T47D (cell line): ENCODE results near the gene FAM81A.
A peak's percentile ranks its signal among the peaks of the same experiment; 100 is the strongest.
"Not testable (repeated sequence)": the region's sequence is repeated elsewhere in the genome, so short reads cannot be mapped to it uniquely, and the experiment has no call there.

Source experiments
- DNase-seq, 2 experiments: peaks; one replicate each; pipeline versions ENCODE4 v3.0.0 to v3.0.0-alpha.2; 2011 to 2012; ENCODE audit warnings: low read depth in 1 of 2, low spot score in 1 of 2
- JUND ChIP-seq: IDR thresholded peaks from 2 replicates; pipeline ENCODE4 v1.6.1; 2012; ENCODE audit warnings: low read depth
- in situ Hi-C: cut with HindIII; loops from 2 replicates; pipeline ENCODE4 v1.10.0; 2016; ENCODE audit warnings: low sequenced_read_pairs, low pct_unique_long_range_greater_than_20kb

FAM81A gene

DNA sequence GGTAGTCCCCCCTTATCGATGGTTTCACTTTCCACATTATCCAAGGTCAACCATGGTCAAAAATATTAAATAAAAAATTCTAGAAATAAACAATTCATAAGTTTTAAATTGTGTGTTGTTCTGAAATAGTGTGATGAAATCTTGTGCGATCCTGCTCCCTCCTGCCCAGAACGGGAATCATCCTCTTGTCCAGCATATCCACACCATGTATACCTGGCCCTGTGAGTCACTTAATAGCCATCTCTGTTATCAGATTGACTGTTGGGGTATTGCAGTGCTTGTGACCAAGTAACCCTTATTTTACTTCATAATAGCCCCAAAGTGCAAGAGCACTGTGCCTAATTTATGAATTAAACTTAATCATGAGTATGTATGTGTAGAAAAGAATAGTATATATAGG is 19.1 kb downstream of the FAM81A start:
- DNase-seq = no peak
- no peak for TF ChIP-seq JUND
- in situ Hi-C loops = no loop called here

DNA sequence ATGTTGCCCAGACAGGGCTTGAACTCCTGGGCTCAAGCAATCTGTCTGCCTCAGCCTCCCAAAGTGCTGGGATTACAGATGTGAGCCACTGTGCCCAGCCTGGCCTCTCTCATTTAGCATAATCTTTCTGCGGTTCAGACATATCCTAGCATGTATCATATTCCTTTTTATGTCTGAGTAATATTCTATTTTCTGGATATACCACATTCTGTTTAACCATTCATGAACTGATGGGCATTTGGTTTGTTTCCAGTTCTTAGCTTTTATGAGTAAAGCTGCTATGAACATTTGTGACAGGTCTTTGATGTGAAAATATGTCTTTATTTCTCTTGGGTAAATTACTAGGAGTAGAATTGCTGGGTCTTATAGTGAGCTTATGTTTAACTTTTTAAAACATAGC is 23.5 kb downstream of the FAM81A start:
- DNase-seq = no peak
- TF ChIP-seq JUND = no peak
- in situ Hi-C loops = no loop called here

DNA sequence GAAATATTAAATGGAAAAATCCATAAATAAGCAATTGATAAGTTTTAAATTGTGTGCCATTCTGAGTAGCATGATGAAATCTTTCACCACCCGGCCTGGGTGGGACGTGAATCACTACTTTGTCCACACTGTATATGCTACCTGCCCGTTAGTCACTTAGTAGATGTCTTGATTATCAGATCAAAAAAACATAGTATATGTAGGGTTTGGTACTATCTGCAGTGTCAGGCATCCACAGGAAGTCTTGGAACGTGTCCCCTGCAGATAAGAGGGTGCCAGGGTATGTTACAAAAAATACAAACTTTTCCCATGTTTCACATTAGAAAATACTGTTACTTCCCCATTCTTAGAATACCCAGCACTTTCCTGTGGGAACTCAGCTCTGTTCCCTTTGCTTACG is 35.2 kb downstream of the FAM81A start:
- DNase-seq = no peak
- in situ Hi-C loops = no loop called here
- no peak for TF ChIP-seq JUND

DNA sequence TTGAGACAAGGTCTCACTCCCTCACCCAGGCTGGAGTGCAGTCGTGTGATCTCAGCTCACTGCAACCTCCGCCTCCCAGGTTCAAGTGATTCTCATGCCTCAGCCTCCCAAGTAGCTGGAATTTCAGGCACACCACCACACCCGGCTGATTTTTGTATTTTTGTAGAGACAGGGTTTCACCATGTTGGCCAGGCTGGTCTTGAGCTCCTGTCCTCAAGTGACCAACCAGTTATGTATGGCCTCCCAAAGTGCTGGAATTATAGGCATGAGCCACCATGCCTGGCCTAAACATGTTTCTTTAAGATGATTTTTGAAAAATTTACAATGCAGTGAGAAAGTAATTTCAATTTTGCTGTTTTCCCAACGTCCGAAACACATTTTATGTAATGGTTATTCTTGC is 37.2 kb downstream of the FAM81A start:
- in situ Hi-C loops, DNase-seq: not testable (repeated sequence)

DNA sequence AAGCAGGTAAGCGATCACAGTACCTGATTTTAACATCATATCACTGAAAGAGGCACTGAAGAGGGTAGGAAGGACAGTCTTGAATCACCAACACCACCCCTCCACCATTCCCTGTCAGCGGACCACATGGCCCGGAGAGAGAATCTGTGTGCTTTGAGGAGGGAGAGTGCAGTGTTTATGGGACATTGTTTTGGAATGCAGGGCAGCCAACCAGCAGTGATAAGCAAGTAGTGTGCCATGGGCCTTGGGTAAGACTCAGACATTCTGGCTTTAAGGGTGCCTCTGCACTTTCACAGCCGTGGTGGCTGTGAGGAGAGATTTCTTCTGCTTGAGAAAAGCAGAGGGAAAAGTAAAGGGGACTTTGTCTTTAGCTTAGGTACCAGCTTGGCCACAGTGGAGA is 46.4 kb downstream of the FAM81A start:
- in situ Hi-C loops = no loop called here
- DNase-seq = no peak
- no peak for TF ChIP-seq JUND

DNA sequence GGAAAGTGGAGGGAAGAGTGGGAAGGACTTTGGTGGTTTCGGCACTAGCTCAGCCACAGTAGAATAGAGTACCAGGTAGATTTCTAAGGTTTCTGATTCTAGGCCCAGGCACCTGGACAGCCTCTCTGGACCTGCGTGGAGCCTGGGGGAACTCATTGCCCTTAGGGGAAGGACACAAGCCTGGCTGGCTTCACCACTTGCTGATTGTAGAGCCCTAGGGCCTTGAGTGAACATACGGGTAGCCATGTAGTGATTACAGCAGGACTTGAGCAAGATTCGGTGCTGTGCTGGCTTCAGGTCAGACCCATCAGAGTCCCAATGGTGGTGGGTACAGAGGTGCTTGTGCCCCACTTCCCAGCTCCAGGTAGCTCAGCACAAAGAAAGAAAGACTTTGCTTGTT is 47.0 kb downstream of the FAM81A start:
- no peak for DNase-seq
- in situ Hi-C loops = no loop called here
- no peak for TF ChIP-seq JUND

DNA sequence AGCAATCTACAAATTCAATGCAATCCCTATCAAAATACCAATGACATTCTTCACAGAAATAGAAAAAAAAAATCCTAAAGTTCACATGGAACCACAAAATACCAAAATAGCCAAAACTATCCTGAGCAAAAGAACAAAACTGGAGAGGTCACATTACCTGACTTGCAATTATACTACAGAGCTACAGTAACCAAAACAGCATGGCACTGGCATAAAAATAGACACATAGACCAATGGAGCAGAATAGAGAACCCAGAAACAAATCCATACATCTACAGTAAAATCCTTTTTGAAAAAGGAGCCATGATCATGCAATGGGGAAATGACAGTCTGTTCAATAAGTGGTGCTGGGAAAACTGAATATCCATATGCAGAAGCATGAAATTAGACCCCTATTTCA is 51.5 kb downstream of the FAM81A start:
- in situ Hi-C loops, DNase-seq: not testable (repeated sequence)

DNA sequence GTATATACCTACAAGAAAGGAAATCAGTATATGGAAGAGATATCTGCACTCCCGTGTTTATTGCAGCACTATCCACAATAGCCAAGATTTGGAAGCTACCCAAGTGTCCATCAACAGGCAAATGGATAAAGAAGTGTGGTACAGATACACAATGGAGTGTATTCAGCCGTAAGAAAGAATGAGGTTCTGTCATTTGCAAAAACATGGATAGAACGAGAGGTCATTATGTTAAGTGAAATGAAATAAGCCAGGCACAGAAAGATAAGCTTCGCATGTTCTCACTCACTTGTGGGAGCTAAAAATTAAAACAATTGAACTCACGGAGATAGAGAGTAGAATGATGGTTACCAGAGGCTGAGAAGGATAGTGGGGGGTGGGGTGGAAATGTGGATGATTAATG is 53.1 kb downstream of the FAM81A start:
- no peak for DNase-seq
- in situ Hi-C loops = no loop called here
- no peak for TF ChIP-seq JUND

DNA sequence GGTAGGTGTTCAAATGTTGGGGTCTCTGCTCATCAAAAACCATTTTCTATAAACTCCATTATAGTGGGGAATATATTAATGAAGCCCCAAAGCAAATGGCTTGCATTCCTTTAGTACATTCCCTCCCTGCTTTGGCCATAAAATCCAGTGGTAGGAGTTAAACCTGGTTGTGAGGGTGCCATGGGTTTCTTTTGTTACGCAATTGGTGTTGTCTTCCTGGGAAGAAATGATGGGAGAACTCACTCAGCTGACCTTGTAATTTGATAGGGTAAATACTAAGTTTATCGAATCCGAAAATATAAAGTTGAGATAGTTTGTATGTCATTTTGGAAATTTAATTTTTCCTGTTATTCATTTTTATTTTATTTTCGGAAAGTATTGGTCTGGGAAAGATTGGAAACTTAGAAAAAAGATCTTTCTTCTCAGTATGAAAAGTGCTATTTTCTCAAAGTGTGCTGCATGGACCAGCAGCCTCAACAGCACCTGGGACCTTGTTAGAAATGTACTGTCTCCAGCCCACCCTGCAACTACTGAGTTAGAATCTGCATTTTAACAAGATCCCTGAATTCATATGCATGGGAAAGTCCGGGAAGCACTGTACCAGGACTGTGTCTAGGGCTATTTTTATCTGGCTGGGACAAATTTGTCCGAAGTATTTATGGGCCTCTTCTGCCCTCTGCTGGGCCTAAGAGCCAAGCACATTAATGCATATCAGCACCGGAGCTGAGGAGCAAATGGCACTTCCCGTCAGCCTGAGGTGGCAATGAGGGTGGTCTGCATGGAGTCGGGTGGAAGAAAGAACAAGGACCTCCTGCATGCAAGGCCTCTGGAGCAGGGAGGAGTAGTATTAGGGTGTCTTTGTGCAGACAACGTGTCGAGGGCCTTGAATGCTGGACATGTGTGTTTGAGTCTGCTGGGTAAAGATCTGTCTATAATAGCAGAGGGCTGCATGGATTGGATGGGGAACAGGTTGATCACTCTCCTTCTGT is 54.7 kb downstream of the FAM81A start:
- TF ChIP-seq JUND = no peak
- DNase-seq = peak; percentile 13 to 82
- in situ Hi-C loops = no loop called here

DNA sequence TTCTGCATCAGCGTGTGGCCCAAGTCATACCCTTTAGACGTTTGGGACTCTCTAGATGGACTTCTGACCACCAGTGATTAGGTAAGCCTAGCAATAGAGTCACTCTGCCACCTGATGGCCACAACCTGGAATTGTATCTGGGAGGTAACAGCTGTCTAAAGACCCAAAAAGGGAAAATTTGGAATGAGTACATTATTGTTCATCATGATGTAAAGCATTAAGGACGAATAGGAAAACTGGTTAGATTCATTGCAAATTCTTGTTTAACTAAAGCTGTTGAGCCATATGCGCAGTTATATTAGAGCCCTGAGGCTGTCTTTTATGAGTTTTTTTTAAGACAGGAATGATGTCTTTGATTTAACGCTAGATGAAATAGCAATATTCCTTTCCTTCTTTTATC is 63.6 kb downstream of the FAM81A start:
- in situ Hi-C loops = no loop called here
- TF ChIP-seq JUND = no peak
- DNase-seq = peak; percentile 45 to 73

DNA sequence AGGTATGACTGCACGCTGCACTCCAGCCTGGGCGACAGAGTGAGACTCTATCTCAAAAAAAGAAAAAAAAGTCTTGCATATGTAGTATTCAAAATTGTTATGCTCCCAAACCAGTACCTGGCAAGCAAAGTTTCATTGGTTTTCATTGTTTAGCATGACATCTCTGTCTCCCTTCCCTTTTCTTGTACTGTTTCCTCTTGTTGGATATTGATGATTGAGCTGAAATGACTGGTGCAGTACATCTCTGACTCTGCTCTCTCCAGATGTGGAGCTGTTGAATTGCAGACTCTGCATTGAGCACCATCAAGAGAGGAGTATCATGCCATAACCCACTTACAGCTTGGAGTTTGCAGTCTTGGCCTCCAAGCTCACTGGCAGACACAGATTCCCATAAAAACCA is 77.2 kb downstream of the FAM81A start:
- DNase-seq = no peak
- no peak for TF ChIP-seq JUND
- in situ Hi-C loops = no loop called here

DNA sequence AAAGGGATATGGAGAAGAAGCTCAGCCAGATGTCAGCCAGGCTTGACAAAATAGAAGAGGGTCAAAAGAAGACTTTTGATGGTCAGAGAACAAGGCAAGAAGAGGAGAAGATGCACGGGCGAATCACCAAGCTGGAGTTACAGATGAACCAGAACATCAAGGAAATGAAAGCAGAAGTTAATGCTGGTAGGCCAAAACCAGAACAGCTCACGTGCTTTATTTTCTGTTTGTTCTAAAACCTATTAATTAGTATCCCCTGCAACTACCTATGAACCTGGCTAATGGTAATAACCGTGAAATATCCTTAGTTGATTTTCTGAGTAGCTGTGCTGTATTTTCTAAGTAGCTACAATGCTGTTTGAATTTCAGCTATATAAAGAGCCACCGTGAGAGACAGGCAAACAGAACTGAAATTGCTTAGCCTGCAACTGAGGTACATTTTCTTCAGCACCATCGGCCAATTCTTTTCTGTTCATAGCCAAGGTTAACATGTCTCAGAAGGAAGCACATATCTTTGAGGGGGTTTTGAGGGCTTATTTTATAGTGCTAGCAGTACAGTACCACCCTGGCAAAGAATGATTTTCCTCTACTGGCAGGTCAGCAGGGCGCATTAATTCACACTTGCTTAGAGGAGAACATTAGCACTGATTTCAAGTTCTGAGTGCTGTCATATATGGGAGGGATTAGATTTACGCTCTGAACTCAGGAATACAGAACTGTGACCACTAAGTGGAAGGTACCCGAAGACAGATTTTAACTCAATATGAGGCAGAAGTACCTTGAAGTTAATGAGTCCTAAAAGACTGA is 78.9 kb downstream of the FAM81A start:
- in situ Hi-C loops = no loop called here
- no peak for DNase-seq
- no peak for TF ChIP-seq JUND

DNA sequence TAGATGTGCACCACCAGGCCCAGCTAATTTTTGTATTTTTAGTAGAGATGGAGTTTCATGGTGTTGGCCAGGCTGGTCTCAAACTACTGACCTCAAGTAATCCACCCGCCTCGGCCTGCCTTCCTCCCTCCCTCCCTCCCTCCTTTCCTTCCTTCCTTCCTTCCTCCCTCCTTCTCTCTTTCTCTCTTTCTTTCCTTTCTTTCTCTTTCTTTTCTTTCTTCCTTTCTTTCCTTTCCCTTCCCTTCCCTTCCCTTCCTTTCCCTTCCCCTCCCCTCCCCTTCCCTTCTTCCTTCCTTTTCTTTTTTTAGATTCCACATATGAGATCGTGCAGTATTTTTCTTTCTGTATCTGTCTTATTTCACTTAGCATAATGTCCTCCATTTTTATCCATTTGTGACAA is 81.3 kb downstream of the FAM81A start:
- no peak for TF ChIP-seq JUND
- no peak for DNase-seq
- in situ Hi-C loops = no loop called here
